Measurements from ENCODE around the gene WFDC1. TPM values are rescaled to one million over a fixed set of nuclear protein-coding genes. Genes with fewer than 3 reads are reported as not detected.

The WFDC1 gene
- total RNA-seq, 1 experiment from 2014 or later = 0.05 TPM

GRCh38 chr16:84378099-84378498, 83.4 kb downstream of the WFDC1 start:
- no peak for DNase-seq (ENCODE audit: low read depth)

DNA sequence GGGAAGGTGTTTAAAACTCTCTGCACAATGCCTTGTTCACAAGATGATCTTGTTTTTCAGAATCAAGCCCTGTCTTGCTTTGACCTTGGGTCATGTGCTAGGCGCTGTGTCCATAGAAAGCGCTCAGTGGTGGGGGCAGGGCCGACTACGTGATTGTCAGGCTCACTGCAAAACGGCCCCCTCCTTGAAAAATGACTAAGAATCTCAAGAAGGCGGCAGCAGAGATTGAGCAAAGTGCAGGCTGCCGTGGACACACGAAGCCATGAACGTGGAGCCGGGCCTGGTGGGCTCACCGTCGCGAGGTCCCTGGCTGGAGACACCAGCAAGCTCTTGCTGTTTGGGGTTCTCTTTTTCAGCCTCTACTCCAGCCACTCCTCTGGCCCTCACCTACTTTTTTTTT, 83.9 kb downstream of the WFDC1 start:
- DNase-seq (ENCODE audit: low read depth) = no peak

DNA sequence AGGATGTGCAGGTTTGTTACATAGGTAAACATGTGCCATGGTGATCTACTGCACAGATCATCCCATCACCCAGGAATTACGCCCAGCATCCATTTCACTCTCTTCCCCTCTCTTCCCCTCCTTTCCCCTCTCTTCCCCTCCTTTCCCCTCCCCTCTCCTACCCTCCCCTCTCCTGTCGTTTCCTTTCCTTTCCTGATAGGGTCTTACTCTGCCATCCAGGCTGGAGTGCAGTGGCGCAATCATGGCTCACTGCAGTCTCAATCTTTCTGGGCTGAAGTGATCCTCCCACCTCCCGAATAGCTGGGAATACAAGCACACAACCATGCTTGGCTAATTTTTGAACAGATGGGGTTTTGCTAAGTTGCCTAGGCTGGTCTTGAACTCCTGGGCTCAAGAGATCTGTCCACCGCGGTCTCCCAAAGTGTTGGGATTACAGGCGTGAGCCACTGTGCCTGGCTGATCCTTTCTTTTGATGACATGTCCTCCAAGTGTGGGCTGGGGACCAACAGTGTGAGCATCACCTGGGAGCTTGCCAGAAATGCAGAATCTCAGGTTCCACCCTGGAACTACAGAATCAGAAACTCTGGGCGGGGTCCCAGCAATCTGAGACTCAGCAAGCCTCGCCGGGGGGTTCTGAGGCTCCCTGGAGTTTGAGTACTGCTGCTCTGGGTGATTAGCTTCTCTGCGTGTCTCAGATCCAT, 84.5 kb downstream of the WFDC1 start:
- DNase-seq (ENCODE audit: low read depth) = no peak

Other genes starting within 250 kb of the WFDC1 start
- 62.1 and 93.7 TPM in 2 replicates for gene MBTPS1, start 177.9 kb upstream of the WFDC1 start, total RNA-seq (2014; rRNA removed; shearing (Covaris generic))
- gene HSDL1, start 149.7 kb upstream of the WFDC1 start, total RNA-seq (2014; rRNA removed; shearing (Covaris generic)) = 26.5 and 40.9 TPM in 2 replicates
- gene DNAAF1, start 149.6 kb upstream of the WFDC1 start, total RNA-seq (2014; rRNA removed; shearing (Covaris generic)) = not detected in 2 replicates
- 15.1 and 23.4 TPM in 2 replicates for gene TAF1C, start 107.8 kb upstream of the WFDC1 start, total RNA-seq (2014; rRNA removed; shearing (Covaris generic))
- not detected in 2 replicates for gene ADAD2, start 103.7 kb upstream of the WFDC1 start, total RNA-seq (2014; rRNA removed; shearing (Covaris generic))
- gene KCNG4, start 54.9 kb upstream of the WFDC1 start, total RNA-seq (2014; rRNA removed; shearing (Covaris generic)) = not detected in 2 replicates
- 0.07 TPM in 1 of 2 replicates, not detected in the other for gene ATP2C2, start 73.7 kb downstream of the WFDC1 start, total RNA-seq (2014; rRNA removed; shearing (Covaris generic))
- 24.4 and 37.5 TPM in 2 replicates for gene MEAK7, start 209.8 kb downstream of the WFDC1 start, total RNA-seq (2014; rRNA removed; shearing (Covaris generic))

Data from M059J (cell line).